ENCODE results near the gene TSPAN15.

DNA sequence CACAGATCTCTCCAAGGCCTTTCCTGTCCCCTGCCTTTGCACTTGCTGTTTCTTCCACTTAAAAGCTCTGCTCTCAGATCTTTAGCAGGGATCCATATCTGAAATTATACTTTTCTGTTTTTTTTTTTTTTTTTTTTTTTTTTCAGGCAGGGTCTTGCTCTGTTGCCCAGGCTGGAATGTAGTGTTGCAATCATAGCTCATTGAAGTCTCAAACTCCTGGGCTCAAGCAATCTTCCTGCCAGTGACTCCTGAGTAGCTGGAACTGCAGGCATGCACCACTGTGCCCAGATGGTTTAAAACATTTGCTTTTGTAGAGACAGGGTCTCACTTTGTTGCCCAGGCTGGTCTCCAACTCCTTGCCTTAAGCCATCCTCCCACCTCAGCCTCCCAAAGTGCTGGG lies 5.0 kb upstream of the TSPAN15 start:
- no peak; the same call in 1 of the 2 replicates for TF ChIP-seq ZNF384 (IDR thresholded peaks at IDR 0.05)
- TF ChIP-seq TARDBP (IDR thresholded peaks at IDR 0.05), result no peak
- TF ChIP-seq LEF1 (IDR thresholded peaks at IDR 0.05; ENCODE audit: borderline replicate concordance), result no peak
- no peak for TF ChIP-seq FOXM1 (IDR thresholded peaks at IDR 0.05; ENCODE audit: borderline replicate concordance)
- TF ChIP-seq FOXK2 (IDR thresholded peaks at IDR 0.05), result no peak
- no peak for TF ChIP-seq FOXA1 (IDR thresholded peaks at IDR 0.05)
- TF ChIP-seq SP1 (IDR thresholded peaks at IDR 0.05), result no peak
- TF ChIP-seq HDGF (IDR thresholded peaks at IDR 0.05; ENCODE audit: borderline replicate concordance), result no peak
- no peak for TF ChIP-seq SUZ12 (IDR thresholded peaks at IDR 0.05)

Data from HEK293T (cell line).